GM20431 (cell line): ENCODE measurements around the gene MFSD1.

Experiments
- in situ Hi-C: fragments of 300-500 bp; cut with MseI, MboI; formaldehyde crosslinking; loops from one replicate; pipeline ENCODE4 v1.15.0; 2020; ENCODE audit warnings: low sequenced_read_pairs; ENCODE audit not compliant: unreplicated experiment

Gene MFSD1

DNA sequence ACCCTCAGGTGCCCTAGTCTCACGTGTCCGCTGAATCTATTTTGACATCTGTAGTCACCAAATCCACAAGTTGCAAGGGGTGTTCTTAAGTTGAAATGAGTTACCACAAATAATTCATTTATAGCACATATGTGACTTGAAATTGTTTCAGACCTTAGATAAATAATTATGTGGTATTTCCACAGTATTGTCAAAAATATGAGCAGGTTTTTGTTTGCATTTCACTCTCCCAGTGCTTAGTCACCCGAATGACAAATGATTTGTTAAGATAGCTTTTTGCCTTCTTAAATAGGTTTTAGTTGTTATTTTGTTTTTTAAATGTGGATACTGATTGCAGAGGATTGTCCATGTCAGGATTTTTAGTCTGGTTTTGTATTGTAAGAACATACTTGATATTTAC, 2.6 kb downstream of the MFSD1 start:
- in situ Hi-C loops, result no loop called here

DNA sequence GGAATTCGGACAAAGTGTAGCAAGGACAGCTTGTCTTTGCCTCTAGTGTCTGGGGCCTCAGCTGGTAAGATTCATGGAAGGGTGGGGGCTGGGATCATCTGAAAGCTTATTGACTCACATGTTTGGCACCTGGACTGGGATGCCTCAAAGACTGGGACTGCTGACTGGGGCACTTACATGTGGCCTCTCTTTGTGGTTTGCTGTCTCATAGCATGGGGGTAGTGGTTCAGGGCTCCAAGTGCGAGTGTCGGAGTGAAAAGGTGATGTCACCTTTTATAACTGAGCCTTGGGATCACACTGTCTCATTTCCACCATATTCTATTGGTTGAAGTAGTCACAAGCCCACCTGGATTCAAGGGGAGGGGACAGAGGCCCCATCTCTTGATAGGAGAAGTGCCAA, 6.8 kb downstream of the MFSD1 start:
- in situ Hi-C loops, result no loop called here

DNA sequence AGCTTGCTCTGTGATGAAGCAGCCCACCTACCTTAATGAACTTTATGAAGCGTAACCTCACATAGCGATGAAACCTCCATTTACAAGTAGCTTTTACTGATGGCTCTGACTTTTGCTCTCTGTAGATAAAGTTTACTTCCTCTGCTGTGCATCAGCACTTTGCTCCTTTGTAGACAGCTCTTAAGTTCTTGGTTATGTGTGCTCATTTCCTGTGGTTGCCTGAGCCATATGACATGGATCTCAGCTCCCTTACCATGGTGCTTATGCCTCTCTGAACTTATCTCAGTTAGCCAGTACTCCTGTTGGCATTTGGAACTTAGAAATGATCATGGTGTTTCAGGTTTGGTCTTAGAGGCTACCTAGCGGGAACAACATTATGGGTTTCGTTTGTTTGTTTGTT, 7.8 kb downstream of the MFSD1 start:
- in situ Hi-C loops, result no loop called here

DNA sequence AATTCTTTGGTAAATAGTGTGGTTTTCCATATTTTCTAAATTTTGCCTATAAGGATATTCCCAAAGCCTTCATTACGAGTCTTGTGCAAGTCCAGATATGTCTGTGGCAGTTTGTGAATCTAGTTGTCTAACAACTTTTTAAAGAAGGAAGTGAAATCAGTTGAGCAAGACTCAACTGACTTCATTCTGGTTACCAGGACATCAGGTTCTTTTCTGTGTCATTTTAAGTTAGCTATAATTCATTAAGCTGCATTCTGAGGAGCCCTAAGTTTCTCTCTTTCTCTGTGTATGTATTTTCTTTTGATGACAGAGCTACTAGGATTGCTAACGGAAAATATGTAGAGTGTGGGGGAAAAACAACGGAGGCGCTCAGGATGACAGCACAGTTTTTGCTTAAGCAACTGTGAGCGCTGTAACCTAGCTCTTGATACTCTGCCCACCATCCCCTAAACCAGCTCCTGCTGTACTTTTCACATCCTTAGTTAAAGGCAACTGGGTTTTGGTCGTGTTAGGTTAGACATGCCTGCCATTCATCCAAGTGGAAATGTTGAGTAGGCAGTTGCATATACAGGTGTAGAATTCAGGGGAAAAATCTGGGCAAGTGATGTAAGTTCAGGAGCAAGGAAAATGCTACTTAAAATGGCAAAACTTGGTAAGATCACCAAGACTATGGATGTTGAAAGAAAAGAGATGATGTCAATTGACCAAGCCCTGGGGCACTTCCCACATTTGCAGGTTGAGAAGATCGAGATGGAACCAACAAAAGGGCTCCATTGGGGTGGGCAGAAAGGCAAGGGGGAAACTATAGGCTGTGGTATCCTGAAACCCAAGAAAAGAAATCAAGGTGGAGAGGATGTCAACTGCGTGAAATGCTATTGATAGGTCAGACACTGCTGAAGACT, 9.2 kb downstream of the MFSD1 start:
- in situ Hi-C loops, result no loop called here

DNA sequence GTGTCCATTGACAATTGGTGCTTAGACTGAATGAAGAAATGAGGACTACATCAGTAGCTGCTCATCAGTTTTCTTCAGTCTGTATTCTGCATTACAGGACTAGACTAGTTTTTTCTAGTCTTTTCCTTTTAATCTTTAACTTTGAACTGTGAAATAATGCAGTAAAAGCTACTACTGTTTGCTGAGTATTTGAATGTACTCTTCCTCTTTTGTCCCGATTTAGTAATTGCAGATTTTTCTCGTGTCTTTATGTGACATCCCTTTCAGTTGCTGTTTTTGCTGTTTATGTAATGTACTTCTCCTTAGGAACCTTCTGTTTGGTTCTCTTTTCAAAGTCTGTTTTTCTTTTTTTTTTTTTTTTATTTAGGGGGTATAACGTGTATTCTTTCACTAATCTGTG, 17.4 kb downstream of the MFSD1 start:
- in situ Hi-C loops, result no loop called here

DNA sequence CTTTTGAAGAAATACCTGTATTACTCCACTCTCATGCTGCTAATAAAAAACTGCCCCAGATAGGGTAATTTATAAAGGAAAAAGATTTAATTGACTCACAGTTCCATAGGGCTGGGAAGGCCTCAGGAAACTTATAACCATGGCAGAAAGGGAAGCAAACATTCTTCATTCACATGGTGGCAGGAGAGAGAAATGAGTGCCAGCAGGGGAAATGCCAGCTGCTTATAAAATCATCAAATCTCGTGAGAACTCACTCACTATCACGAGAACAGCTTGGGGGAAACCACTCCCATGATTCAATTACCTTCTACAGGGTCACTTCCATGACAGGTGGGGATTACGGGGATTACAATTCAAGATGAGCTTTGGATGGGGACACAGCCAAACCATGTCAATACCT, 18.7 kb downstream of the MFSD1 start:
- in situ Hi-C loops, result no loop called here

DNA sequence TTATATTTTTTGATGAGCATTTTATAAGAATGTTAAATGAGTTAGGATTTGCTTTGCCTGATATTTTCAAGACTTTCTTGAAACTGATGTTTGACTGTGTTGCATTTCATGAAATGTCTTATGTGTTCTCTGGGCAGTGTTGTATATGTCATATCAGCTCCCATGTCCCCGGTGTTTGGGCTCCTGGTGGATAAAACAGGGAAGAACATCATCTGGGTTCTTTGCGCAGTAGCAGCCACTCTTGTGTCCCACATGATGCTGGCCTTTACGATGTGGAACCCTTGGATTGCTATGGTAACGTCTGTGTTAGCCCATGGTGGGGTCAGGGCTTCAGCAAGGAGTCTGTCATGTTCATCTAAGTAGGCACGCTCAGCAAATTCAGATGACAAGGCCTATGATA, 20.0 kb downstream of the MFSD1 start:
- in situ Hi-C loops, result no loop called here

DNA sequence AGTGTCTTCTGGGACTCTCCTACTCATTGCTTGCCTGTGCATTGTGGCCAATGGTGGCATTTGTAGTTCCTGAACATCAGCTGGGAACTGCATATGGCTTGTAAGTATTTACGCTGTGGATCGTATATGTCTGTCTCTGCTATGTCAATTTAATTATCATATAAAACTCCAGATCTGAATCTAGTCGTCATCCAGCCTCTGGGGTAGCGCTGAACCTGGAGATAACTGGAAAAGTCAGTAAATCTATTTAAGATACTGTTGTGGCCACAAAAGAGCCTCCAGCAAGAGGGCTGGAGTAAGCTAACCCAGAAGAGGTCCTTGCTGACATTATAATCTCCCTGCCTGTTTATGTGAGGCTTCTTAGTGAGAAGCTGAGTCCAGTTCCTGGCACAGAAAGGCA, 21.6 kb downstream of the MFSD1 start:
- in situ Hi-C loops, result no loop called here

DNA sequence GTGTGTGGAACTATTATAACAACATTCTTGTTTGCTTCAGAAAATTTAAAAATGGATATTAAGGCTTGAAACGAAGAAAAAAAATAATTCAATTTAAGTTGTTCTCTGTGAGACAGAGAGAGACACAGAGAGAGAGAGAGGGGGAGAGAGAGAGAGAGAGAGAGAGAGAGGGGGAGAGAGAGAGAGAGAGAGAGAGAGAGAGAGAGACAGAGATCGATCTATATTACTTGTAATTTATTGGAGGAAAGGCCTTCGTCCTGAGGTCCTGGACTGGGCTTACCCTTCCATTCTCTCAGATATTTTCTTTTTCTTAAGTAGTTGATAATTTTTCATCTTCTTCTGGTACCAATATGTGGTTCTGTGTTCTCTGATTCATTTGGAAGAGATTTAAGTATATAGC, 25.9 kb downstream of the MFSD1 start:
- in situ Hi-C loops, result loop anchor here (25.0 kb wide), 1 partner anchor 985 kb away; no protein-coding TSS in a partner anchor

DNA sequence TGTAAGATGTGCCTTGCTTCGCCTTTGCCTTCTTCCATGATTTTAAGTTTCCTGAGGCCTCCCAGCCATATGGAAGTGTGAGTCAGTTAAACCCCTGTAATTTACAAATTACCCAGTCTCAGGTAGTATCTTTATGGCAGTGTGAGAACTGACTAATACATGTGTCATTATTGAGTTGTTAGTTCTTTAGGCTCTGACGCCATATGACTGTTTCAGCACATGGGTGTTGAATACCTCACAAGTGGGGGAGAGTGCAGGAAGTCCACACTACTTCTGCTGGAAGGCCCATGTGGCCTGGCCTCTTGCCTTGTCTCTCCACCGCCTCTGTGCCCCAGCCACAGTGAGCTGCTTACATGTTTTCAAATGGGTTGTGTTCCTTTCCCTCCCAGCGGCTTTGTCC, 28.5 kb downstream of the MFSD1 start:
- in situ Hi-C loops, result loop anchor here (25.0 kb wide), 1 partner anchor 982 kb away; no protein-coding TSS in a partner anchor

DNA sequence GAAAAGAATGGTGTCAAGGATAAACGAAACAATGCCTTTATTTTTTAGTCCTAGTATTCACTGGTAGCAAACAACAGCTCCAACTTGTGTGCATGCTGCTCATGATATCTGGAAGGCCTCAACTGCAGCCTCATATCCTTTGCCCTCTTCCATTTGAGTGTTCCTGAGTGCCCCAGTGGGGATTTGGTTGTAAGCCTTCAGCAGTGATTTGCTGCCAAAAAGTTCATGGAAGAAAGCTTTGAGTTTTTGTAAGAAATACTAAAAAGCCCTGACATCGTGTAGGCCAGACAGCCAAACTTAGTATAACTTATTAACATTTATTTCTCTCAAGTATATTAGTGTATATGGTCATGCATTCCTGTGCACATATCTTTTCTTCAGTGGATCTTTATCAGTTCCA, 30.0 kb downstream of the MFSD1 start:
- in situ Hi-C loops, result loop anchor here (25.0 kb wide), 1 partner anchor 980 kb away; no protein-coding TSS in a partner anchor

DNA sequence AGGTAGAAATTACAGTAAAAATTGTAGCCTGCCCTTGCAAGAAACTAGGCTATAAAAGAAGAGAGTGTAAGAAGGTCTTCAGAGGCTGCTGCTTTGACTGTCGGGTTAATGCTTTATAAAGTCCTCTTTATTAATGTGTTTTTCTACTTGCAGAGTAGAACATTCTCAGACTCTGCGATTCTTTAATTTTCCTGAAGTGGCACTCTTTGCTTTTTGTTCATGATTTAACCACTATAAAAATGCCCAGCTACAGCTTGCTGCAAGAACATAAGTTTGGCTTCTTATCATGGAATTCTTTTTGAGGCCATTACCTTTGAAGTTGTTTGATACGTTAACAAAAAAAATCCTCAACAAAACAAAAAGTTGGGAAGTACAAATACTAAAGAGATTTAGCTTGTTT, 33.8 kb downstream of the MFSD1 start:
- in situ Hi-C loops, result loop anchor here (25.0 kb wide), 1 partner anchor 977 kb away; no protein-coding TSS in a partner anchor

DNA sequence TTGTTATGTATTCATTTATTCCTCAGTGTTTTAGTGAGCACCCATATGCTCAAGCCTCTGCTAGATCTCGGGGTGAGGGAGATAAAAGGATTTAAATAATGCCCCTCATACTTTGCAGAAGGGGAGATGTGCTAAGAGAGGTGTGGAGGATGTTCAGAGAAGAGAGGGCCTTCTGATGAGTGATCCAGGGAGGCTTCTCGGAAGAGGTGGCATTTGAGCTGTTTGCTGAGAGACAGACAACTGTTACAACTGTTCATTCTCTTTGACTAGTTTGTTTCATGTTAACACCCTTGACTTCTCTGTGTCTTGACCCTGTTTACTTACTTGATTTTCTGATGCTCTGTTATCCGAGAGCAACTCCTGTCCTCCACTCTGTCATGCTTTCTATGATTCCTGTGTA, 34.5 kb downstream of the MFSD1 start:
- in situ Hi-C loops, result loop anchor here (25.0 kb wide), 1 partner anchor 976 kb away; no protein-coding TSS in a partner anchor

DNA sequence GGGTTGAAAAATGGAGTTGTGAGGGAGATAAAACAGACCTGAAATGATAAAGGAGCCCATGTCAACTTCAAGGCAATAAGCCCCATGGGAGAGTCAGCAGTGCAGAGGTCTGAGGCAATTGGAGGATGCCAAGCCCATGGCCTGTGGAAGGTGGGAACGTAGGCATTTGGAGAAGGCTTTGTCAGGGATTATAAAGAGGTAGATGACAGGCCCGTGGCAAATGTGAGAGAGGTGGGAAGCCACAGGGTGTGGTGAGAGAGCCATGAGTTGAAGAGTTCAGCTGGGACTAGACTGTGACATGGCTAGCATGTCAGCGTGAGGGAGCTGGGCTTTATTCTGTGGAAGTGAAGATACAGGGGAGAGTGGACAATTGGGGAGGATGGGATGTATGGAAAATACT, 35.4 kb downstream of the MFSD1 start:
- in situ Hi-C loops, result loop anchor here (25.0 kb wide), 1 partner anchor 975 kb away; no protein-coding TSS in a partner anchor

DNA sequence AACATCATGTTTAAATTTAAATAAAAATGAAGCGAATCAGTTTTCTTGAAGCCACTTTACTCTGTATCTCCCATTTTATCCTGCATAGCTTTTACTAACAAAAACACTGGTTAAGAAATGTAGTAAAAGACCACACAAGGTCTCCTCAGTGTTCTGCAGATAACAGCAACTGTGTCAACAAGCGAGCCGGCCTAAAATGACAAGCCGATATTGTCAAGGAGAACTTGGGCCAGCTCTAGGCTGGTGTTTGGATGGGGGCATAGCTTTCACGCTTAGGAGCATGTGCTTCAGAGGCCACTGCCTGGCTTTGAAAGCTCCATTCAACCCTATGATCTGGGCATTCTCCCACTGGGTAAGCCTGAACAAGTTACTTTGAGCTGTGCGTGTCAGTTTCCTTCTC, 38.1 kb downstream of the MFSD1 start:
- in situ Hi-C loops, result loop anchor here (10.0 to 25.0 kb wide), 2 partner anchors 415 to 972 kb away; no protein-coding TSS in a partner anchor

DNA sequence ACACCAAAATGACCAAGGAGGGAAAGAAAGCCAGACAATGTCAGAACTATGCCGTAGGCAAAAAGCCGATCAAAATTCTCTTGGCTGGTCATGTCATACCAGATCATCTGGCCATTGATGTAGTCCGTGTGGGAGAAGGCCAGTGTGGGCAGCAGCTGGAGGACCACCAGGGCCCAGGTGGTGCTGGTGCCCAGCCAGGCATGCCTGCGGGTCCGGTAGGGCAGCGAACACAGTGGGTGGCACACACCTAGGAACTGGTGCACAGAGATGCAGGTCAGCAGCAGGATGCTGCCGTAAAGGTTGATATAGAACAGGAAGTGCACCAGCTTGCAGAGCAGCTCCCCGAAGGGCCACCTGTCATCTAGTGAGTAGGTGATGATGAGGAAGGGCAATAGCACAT, 39.5 kb downstream of the MFSD1 start:
- in situ Hi-C loops, result loop anchor here (10.0 to 25.0 kb wide), 2 partner anchors 413 to 971 kb away; no protein-coding TSS in a partner anchor

DNA sequence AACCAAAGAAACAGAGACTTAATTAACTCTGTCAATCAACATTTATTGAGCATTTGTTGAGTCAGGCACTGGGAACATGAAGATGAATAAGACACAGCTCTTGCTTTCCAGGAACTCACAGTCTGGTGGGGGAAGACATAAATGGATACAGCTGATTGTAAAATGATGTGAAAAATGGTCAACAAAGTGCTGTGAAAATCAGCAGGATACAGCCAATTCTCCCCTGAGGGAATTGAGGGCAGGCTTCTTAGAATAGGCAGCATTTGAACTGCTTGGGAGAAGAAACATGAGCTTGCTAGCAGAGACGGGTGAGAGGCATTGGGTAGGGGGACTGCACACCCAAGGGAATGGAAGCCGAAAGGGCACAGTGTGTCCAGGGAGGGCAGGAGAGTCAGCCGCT, 41.1 kb downstream of the MFSD1 start:
- in situ Hi-C loops, result loop anchor here (10.0 to 25.0 kb wide), 2 partner anchors 412 to 969 kb away; no protein-coding TSS in a partner anchor

DNA sequence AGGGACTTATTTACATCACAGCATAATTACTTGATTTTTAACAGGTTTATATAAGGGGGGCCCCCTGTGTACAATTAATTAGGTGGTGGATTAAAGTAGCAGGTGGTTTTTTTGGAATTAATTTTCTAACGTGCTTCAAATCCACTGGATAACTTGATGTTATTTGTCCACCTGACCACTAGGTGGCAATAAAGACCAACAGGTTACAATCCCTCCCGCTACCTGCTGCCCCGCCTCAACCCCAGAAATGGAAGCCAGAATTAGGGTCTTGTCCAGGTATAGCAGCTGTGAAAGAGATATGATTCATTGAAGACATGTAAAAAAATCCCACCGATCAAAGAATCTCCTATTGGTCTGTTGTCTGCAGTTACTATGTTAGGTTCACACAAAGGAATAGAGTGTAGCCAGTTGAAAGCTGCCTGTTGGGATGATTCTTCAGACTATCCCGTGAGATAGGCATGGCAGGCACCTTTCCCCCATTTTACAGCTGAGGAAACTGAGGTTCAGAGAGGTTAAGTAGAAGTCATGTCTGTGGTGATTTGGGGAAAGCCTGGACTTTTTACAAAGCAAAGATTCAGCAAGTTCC, 44.0 kb downstream of the MFSD1 start:
- in situ Hi-C loops, result loop anchor here (10.0 to 25.0 kb wide), 2 partner anchors 409 to 966 kb away; no protein-coding TSS in a partner anchor

DNA sequence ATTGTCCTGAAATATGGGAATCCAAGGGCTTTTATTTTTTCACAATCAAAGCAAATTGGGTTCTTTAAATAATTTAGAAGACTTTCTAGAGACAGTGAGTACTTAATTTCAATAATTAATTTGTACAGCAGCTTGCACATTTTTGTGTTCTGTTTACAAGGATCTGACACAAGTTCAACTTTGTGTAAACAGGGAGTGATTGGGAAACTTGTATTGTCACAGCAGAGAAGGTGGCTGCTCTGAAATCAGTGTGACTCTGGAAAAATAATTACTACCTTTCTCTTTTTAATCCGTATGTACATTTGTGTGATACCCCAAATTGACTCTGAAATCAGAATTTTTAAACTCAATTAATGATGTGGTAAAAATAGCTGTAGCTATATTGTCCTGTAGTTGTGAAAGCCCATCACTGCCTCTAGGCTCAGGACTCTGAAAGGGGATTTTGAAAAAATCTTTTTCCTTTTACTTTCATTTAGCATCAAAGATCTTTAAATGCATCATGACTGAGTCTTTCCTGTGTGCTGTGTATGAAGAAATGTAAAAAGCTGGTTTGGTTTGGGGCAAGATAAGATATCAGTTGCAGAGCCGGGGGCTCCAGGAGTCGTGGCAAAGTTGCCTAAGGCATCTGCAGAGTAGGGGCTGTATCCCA, 45.1 kb downstream of the MFSD1 start:
- in situ Hi-C loops, result loop anchor here (10.0 to 25.0 kb wide), 2 partner anchors 408 to 965 kb away; no protein-coding TSS in a partner anchor

DNA sequence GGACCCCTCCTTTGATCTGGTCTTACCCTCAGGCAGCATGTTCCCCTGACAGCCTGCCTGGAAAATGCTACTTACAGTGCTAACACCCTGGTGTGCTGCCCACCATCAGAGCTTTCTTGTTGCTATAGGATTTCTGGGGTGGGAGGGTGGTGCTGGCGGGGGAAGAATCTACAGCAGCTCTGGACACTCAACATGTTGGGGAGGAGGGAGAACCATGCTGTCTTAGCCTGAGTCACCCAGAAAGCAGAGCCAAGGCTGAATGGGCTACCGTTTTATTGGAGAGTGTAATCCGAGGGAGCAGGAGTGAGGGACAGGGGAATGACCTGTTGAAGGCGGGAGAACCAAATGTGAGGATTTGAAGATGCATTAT, 45.6 kb downstream of the MFSD1 start:
- in situ Hi-C loops, result loop anchor here (10.0 to 25.0 kb wide), 2 partner anchors 407 to 965 kb away; no protein-coding TSS in a partner anchor
